Left ventricle myocardium inferior (tissue), 1 donor: ENCODE results near the gene AGBL4. TPM values are rescaled to one million over a fixed set of nuclear protein-coding genes. Genes with fewer than 3 reads are reported as not detected.

ENCODE experiments used
- DNase-seq: peaks from one replicate; pipeline ENCODE4 v3.0.0-alpha.2; 2020
- H3K27ac ChIP-seq: fragments of 200-600 bp; replicated peaks from 2 replicates; pipeline ENCODE4 v1.8.0; 2021
- H3K27me3 ChIP-seq: fragments of 200-600 bp; 2 replicates; pipeline ENCODE4 v1.8.0; 2021; ENCODE audit warnings: low read depth
- H3K36me3 ChIP-seq: fragments of 200-600 bp; 2 replicates; pipeline ENCODE4 v1.8.0; 2021
- H3K4me1 ChIP-seq: fragments of 200-600 bp; 2 replicates; pipeline ENCODE4 v1.8.0; 2021
- H3K4me3 ChIP-seq: fragments of 200-600 bp; 2 replicates; pipeline ENCODE4 v1.8.0; 2021; ENCODE audit warnings: mild to moderate bottlenecking, moderate library complexity
- H3K9me3 ChIP-seq: fragments of 200-600 bp; replicated peaks from 2 replicates; pipeline ENCODE4 v1.8.0; 2021
- CTCF ChIP-seq: fragments of 200-600 bp; IDR thresholded peaks from 2 replicates; pipeline ENCODE4 v1.8.0; 2021; ENCODE audit warnings: antibody characterized with exemption, mild to moderate bottlenecking, borderline replicate concordance
- intact Hi-C: fragments of 100-400 bp; cut with micrococcal nuclease; formaldehyde crosslinking; loops from one replicate; pipeline ENCODE4 v1.11.0; 2022
- total RNA-seq: library from RNA; stranded (reverse); fragmentation: NEBNext Ultra II Directional; extraction: Animal tissue kit (Norgen Biotek cat#: 25700); gene quantifications from one replicate; pipeline ENCODE4 v1.2.1, GENCODE V29; 2021
- donor health status: DM: no; HTN: yes; CAD: no; lungs with severe emphysema.

AGBL4 gene
- total RNA-seq, 1 donor from 2014 or later: 0.38 TPM

DNA sequence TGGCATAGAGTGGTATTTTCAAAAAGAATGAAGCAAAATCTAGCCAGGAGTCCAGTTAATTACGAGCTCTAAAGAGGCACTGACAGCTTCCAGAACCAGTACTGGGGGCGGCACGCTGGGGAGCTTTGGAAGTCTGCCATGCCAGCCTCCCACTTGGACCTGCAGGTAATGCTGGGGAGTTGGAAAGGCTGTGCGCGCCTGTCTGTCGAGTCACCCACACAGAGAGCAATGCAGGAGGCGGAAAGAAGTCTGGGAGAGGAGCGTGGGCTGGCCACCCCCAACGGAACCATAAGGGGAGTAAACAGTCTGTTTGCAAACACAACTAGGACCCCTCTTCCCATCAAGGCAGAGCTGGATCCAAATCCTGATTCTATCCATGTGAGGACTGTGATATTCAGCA, 1331.5 kb downstream of the AGBL4 start:
- TF ChIP-seq CTCF: no peak

GRCh38 chr1:48691429-48692001, 1332.2 kb downstream of the AGBL4 start:
- no peak overlapping the region for H3K4me3 ChIP-seq
- no peak for DNase-seq
- intact Hi-C loops: loop anchor here (10.0 kb wide), 1 partner anchor 117 kb away; no protein-coding TSS in a partner anchor
- no peaks in the 10 kb centered on the region for H3K9me3 ChIP-seq
- peaks cover 69% of the 10 kb centered on the region for H3K27me3 ChIP-seq
- TF ChIP-seq CTCF: no peak
- no peak overlapping the region for H3K27ac ChIP-seq
- no peaks in the 10 kb centered on the region for H3K4me1 ChIP-seq
- no peaks in the 10 kb centered on the region for H3K36me3 ChIP-seq

More for the DNA sequence above, 1331.5 kb downstream of the AGBL4 start:
- H3K9me3 ChIP-seq: no peaks in the 10 kb centered on the region
- H3K4me3 ChIP-seq: no peak overlapping the region
- no peaks in the 10 kb centered on the region for H3K4me1 ChIP-seq
- H3K27me3 ChIP-seq: peaks cover 68% of the 10 kb centered on the region
- intact Hi-C loops: loop anchor here (10.0 kb wide), 1 partner anchor 117 kb away; no protein-coding TSS in a partner anchor
- no peak for DNase-seq
- no peaks in the 10 kb centered on the region for H3K36me3 ChIP-seq
- no peak overlapping the region for H3K27ac ChIP-seq

- intact Hi-C loops: no loop called here
- Histone ChIP-seq H3K4me1 (no peaks in the 10 kb centered on the region), H3K4me3 (no peak overlapping the region), H3K27me3 (peaks cover 54% of the 10 kb centered on the region), H3K36me3 (no peaks in the 10 kb centered on the region), H3K9me3 (no peaks in the 10 kb centered on the region), H3K27ac (no peak overlapping the region)
- DNase-seq: no peak
- TF ChIP-seq CTCF: no peak
Observed at GRCh38 chr1:48688102-48688760, 1335.5 kb downstream of the AGBL4 start.

- intact Hi-C loops: no loop called here
- TF ChIP-seq CTCF: no peak
- DNase-seq: no peak
Observed at GRCh38 chr1:48687282-48688045, 1336.3 kb downstream of the AGBL4 start.

DNA sequence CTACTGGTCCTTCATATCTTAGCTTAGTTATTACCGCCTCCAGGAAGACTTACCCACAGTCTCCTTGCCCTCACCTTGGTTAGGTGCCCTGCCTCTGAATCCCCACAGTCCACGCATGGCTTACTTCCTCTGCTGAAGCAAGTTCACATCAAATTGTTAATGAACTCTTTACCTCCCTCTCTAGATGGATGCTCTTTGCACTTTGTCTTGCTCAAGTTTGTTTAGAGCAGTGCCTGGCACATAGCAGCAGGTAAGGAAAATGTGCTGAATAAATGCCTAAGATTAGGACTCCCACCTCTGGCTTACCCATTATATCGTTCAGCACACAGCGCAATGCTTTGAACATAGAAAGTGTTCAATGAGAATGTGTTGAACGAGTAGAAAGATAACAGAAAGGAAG, 1337.6 kb downstream of the AGBL4 start:
- intact Hi-C loops: no loop called here
- H3K36me3 ChIP-seq: no peaks in the 10 kb centered on the region
- no peak overlapping the region for H3K4me3 ChIP-seq
- no peaks in the 10 kb centered on the region for H3K9me3 ChIP-seq
- no peak for DNase-seq
- no peaks in the 10 kb centered on the region for H3K4me1 ChIP-seq
- no peak overlapping the region for H3K27ac ChIP-seq
- TF ChIP-seq CTCF: no peak
- H3K27me3 ChIP-seq: peaks cover 33% of the 10 kb centered on the region

More at GRCh38 chr1:48687282-48688045, 1336.3 kb downstream of the AGBL4 start:
- Histone ChIP-seq H3K4me1 (no peaks in the 10 kb centered on the region), H3K36me3 (no peaks in the 10 kb centered on the region), H3K9me3 (no peaks in the 10 kb centered on the region), H3K4me3 (no peak overlapping the region), H3K27me3 (peaks cover 46% of the 10 kb centered on the region), H3K27ac (no peak overlapping the region)
